Endothelial cell of umbilical vein (primary cell): ENCODE measurements around the gene GALNT17.

Experiments used
- EZH2 ChIP-seq: IDR thresholded peaks from 2 replicates; pipeline ENCODE4 v1.6.1; 2012; ENCODE audit warnings: borderline replicate concordance, low read depth, mild to moderate bottlenecking, moderate library complexity, low read length, inconsistent platforms; ENCODE audit not compliant: severe bottlenecking
- FOS ChIP-seq: IDR thresholded peaks from 2 replicates; pipeline ENCODE4 v1.6.1; 2011; ENCODE audit warnings: mild to moderate bottlenecking, low read length, moderate library complexity, borderline replicate concordance; ENCODE audit not compliant: insufficient read depth
- GATA2 ChIP-seq: IDR thresholded peaks from 2 replicates; pipeline ENCODE4 v1.7.0; 2011; ENCODE audit warnings: low read depth, mild to moderate bottlenecking, moderate library complexity, mixed read lengths, low read length; ENCODE audit not compliant: insufficient read length, insufficient read depth
- JUN ChIP-seq: IDR thresholded peaks from 2 replicates; pipeline ENCODE4 v1.6.1; 2011; ENCODE audit warnings: borderline replicate concordance, low read depth; ENCODE audit not compliant: insufficient read length, insufficient read depth
- MYC ChIP-seq: IDR thresholded peaks from one replicate; pipeline ENCODE4 v1.6.1; 2011; ENCODE audit warnings: mild to moderate bottlenecking, low read depth, low read length
- POLR2A ChIP-seq: IDR thresholded peaks from 2 replicates; pipeline ENCODE4 v1.6.1; 2012; ENCODE audit warnings: low read depth, mild to moderate bottlenecking, control low read depth, low read length
- POLR2AphosphoS5 ChIP-seq: IDR thresholded peaks from 2 replicates; pipeline ENCODE4 v1.6.1; 2012; ENCODE audit warnings: low read depth, mild to moderate bottlenecking, control low read depth, low read length, moderate library complexity; ENCODE audit not compliant: insufficient read depth
- TF ChIP-seq, protein P1 (sequence below), 2 donors: IDR thresholded peaks; 1 replicate in 1 of 2; 2 replicates in 1 of 2; pipeline ENCODE4 v1.5.1; 2011; ENCODE audit warnings: low read length in 2 of 2, mild to moderate bottlenecking in 2 of 2, moderate library complexity in 2 of 2, control low read depth in 1 of 2, inconsistent platforms in 1 of 2, low read depth in 1 of 2; ENCODE audit not compliant: insufficient read depth in 1 of 2; ENCODE audit errors: extremely low read depth in 1 of 2
- TF ChIP-seq, protein P2 (sequence below): IDR thresholded peaks from 2 replicates; pipeline ENCODE4 v1.6.1; 2011; ENCODE audit not compliant: insufficient read depth, insufficient read length

DNA sequence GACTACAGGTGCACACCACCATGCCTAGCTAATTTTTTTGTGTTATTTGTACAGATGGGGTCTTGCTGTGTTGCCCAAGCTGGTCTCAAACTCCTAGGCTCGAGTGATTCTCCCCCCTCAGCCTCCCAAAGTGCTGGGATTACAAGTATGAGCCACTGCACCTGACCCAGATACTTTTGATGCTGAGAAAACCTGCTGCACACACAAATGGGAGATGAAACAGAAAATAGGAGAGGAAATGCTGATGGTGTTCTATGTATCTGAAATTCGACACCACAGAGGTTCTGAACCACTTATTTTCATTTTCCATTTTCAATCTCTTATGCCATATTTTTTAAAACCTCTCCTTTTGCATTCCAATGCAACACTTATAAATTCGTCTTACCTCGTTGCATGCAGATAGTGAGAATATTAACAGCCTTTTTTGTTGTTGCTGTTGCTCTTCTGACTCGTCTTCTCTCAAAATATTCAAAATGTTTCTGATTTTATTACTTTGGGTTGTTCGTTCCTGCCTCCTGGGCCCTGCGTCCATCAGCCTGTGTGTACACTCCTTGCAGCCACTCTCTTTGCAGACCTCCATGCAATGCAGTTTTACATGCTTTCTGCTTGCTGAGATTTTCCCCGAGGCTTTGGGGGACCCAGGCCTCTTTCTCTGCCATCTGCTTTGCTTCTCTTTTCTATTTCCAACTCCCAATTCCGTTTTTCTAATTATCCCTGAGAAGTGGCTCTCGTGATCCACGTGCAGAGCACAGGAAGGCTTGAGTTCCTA is 556.1 kb downstream of the GALNT17 start:
- TF ChIP-seq POLR2AphosphoS5 (no peak), POLR2A (no peak), EZH2 (no peak), JUN (no peak), MYC (no peak), FOS (no peak), GATA2 (no peak)
- TF ChIP-seq, protein P1, sequence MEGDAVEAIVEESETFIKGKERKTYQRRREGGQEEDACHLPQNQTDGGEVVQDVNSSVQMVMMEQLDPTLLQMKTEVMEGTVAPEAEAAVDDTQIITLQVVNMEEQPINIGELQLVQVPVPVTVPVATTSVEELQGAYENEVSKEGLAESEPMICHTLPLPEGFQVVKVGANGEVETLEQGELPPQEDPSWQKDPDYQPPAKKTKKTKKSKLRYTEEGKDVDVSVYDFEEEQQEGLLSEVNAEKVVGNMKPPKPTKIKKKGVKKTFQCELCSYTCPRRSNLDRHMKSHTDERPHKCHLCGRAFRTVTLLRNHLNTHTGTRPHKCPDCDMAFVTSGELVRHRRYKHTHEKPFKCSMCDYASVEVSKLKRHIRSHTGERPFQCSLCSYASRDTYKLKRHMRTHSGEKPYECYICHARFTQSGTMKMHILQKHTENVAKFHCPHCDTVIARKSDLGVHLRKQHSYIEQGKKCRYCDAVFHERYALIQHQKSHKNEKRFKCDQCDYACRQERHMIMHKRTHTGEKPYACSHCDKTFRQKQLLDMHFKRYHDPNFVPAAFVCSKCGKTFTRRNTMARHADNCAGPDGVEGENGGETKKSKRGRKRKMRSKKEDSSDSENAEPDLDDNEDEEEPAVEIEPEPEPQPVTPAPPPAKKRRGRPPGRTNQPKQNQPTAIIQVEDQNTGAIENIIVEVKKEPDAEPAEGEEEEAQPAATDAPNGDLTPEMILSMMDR (IDR thresholded peaks at IDR 0.05; ENCODE audit: extremely low read depth in 1 of 2, insufficient read depth in 1 of 2, low read depth in 1 of 2, low read length in 2 of 2) = no peak
- TF ChIP-seq, protein P2, sequence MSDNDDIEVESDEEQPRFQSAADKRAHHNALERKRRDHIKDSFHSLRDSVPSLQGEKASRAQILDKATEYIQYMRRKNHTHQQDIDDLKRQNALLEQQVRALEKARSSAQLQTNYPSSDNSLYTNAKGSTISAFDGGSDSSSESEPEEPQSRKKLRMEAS = no peak
